Mucosa of descending colon (tissue), 3 donors: Measurements from ENCODE around the gene ANKS1B. TPM values are rescaled to one million over a fixed set of nuclear protein-coding genes. Genes with fewer than 3 reads are reported as not detected.

Source experiments
- ATAC-seq: fragments of 200-7000 bp; cut with Tn5 transposase; one replicate; pipeline ENCODE4 v1.9.1; 2020; ENCODE audit warnings: mild to moderate bottlenecking, moderate library complexity
- DNase-seq, 3 donors: peaks; one replicate each; pipeline ENCODE4 v3.0.0-alpha.2; 2020
- H3K36me3 ChIP-seq: fragments of 200-600 bp; one replicate; pipeline ENCODE4 v1.8.0; 2021; ENCODE audit warnings: low read depth, mild to moderate bottlenecking
- H3K4me1 ChIP-seq: fragments of 200-600 bp; one replicate; pipeline ENCODE4 v1.8.0; 2021; ENCODE audit warnings: low read depth, mild to moderate bottlenecking
- H3K4me3 ChIP-seq: fragments of 200-600 bp; one replicate; pipeline ENCODE4 v1.8.0; 2021; ENCODE audit warnings: mild to moderate bottlenecking
- H3K9me3 ChIP-seq: fragments of 200-600 bp; one replicate; pipeline ENCODE4 v1.8.0; 2021; ENCODE audit warnings: mild to moderate bottlenecking
- intact Hi-C, 2 donors: fragments of 100-400 bp; cut with DNase I in 1 of 2; cut with micrococcal nuclease in 1 of 2; formaldehyde crosslinking; loops; one replicate each; pipeline versions ENCODE4 v1.11.0 to v1.11.1; 2022; cut with DNase I, micrococcal nuclease
- total RNA-seq, 3 donors: library from RNA; stranded (reverse); fragmentation: NEBNext Ultra II Directional in 2 of 3; extraction: Animal tissue kit (Norgen Biotek cat#: 25700) in 2 of 3; gene quantifications; one replicate each; pipeline versions ENCODE4 v1.2.1 to v1.2.4, GENCODE V29; 2021 to 2023
- TF ChIP-seq, protein P1 (sequence below): fragments of 200-600 bp; IDR thresholded peaks from one replicate; pipeline ENCODE4 v1.8.0; 2022; ENCODE audit warnings: antibody characterized with exemption, mild to moderate bottlenecking
- donor health status: DM: no; HTN: no; CAD: no; lungs with moderate emphysema.
- donor health status: DM: no; HTN: no; CAD: no.
- donor health status: DM: no; HTN: yes; CAD: no.

ANKS1B gene
- total RNA-seq, 3 donors from 2014 or later = 1.1 to 22.2 (median 2.3) TPM

DNA sequence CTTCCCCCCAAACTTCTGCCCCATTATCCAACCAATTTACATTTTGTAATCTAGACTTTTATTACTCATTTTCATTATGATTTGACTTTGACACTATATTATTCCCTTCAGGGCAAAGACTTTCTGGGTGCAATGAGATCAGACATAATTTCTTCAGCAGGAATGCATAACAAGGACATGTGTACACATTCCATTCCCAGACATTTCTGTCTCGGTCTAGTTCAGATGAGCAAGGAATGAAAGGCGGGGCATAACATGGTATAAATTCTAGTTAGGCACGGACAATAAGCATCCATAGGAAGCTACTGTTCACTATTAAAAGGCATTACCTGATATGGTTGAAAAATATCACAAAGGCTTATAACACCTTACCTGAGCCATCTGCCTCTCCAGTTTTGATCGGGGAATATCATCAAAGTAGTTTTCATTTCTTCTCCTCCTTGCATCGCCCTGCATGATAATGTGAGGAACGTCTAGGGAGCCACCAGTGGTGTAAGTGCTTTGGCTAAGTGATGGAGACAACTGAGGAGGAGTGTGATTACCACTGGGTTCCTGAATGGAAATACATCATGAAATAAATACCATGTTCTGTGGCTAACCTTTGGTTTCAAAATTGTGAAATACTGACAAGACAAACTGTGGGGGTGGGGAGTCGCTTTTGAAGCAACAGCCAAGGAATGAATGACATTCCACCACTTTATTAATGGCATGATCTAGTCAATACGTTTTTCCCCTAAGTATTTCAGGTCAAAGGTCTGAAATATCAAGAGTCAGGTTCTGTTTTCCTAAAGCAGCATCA, 1155.7 kb downstream of the ANKS1B start:
- no peak for DNase-seq
- Histone ChIP-seq H3K9me3 (no peaks in the 10 kb centered on the region), H3K4me3 (no peak overlapping the region), H3K4me1 (no peaks in the 10 kb centered on the region), H3K36me3 (no peaks in the 10 kb centered on the region)
- TF ChIP-seq, protein P1, sequence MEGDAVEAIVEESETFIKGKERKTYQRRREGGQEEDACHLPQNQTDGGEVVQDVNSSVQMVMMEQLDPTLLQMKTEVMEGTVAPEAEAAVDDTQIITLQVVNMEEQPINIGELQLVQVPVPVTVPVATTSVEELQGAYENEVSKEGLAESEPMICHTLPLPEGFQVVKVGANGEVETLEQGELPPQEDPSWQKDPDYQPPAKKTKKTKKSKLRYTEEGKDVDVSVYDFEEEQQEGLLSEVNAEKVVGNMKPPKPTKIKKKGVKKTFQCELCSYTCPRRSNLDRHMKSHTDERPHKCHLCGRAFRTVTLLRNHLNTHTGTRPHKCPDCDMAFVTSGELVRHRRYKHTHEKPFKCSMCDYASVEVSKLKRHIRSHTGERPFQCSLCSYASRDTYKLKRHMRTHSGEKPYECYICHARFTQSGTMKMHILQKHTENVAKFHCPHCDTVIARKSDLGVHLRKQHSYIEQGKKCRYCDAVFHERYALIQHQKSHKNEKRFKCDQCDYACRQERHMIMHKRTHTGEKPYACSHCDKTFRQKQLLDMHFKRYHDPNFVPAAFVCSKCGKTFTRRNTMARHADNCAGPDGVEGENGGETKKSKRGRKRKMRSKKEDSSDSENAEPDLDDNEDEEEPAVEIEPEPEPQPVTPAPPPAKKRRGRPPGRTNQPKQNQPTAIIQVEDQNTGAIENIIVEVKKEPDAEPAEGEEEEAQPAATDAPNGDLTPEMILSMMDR = no peak
- ATAC-seq = no peak
- intact Hi-C loops = no loop called here

GRCh38 chr12:98823012-98823411, 1161.7 kb downstream of the ANKS1B start:
- Histone ChIP-seq H3K9me3 (no peaks in the 10 kb centered on the region), H3K4me1 (no peaks in the 10 kb centered on the region), H3K4me3 (no peak overlapping the region), H3K36me3 (no peaks in the 10 kb centered on the region)
- DNase-seq (no peak), ATAC-seq (no peak)
- intact Hi-C loops = no loop called here
- TF ChIP-seq, protein P1 = no peak

DNA sequence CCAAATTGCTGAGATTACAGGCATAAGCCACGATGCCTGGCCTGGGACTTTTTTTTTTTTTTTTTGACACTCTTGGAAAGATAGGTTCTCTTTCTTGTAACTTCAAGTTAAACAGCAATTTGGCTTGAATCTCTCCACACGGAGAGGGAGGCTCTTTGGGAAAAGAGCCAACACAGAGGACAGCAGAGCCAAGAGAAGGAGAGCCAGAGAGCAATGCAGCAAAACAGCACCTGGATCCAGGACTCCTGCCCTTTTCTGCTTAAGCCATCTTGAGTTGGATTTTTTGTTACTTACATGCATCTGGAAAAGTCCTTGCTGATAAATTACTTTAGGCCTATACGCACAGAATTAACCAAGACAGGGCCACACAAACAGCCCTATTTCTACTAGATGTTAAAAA, 1162.9 kb downstream of the ANKS1B start:
- no peak for DNase-seq
- ATAC-seq = no peak
- Histone ChIP-seq H3K4me1 (no peaks in the 10 kb centered on the region), H3K4me3 (no peak overlapping the region), H3K9me3 (no peaks in the 10 kb centered on the region), H3K36me3 (no peaks in the 10 kb centered on the region)
- intact Hi-C loops = no loop called here
- TF ChIP-seq, protein P1 = no peak

DNA sequence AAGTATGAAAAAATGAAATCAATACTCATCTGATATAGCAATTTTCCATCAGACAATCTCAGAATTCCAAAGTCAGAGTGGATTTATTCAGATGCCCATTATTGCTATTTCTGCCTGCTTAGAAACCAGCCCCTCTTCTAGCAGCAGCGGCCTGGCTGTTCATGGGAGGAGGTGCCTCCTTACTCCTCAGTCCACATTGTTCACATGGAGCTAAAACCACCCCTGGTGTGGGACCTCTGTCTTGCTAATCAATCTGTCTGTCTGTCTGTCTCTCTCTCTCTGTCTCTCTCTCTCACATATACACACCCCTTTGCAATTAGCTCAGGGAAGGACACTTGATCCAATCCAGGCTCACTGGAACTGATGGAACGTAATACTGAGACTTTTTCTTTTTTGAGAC, 1163.5 kb downstream of the ANKS1B start:
- H3K4me1 ChIP-seq = no peaks in the 10 kb centered on the region
- no peaks in the 10 kb centered on the region for H3K9me3 ChIP-seq
- DNase-seq = no peak
- intact Hi-C loops = no loop called here
- TF ChIP-seq, protein P1 = no peak
- H3K4me3 ChIP-seq = no peak overlapping the region
- H3K36me3 ChIP-seq = no peaks in the 10 kb centered on the region
- ATAC-seq = no peak

- ATAC-seq = no peak
- TF ChIP-seq, protein P1 = no peak
- H3K4me1 ChIP-seq = no peaks in the 10 kb centered on the region
- H3K4me3 ChIP-seq = no peak overlapping the region
- intact Hi-C loops = no loop called here
- DNase-seq = no peak
- H3K36me3 ChIP-seq = no peaks in the 10 kb centered on the region
- H3K9me3 ChIP-seq = no peaks in the 10 kb centered on the region
These were observed 1164.8 kb downstream of the ANKS1B start for GRCh38 chr12:98819821-98820404.
